COLO668 (cell line): ENCODE measurements around the gene DOCK4.

Experiments used
- DNase-seq: peaks from one replicate; lab custom pipeline; 2025; ENCODE audit not compliant: unreplicated experiment; lab: John Stamatoyannopoulos, UW

DOCK4 gene

GRCh38 chr7:111982133-111982532 is 224.1 kb downstream of the DOCK4 start:
- no peak for DNase-seq

- no peak for DNase-seq
Observed at GRCh38 chr7:111980725-111981124, 225.5 kb downstream of the DOCK4 start.

GRCh38 chr7:111975346-111975745 is 230.9 kb downstream of the DOCK4 start:
- DNase-seq: no peak

GRCh38 chr7:111960984-111961383 is 245.2 kb downstream of the DOCK4 start:
- no peak for DNase-seq

- DNase-seq: peak; percentile 79
Observed at GRCh38 chr7:111958896-111959295, 247.3 kb downstream of the DOCK4 start.

- DNase-seq: no peak
Observed at GRCh38 chr7:111958431-111958830, 247.8 kb downstream of the DOCK4 start.

- no peak for DNase-seq
Observed at GRCh38 chr7:111955616-111956015, 250.6 kb downstream of the DOCK4 start.

- DNase-seq: no peak
Observed at GRCh38 chr7:111954474-111955381, 251.5 kb downstream of the DOCK4 start.

GRCh38 chr7:111954056-111954455 is 252.1 kb downstream of the DOCK4 start:
- DNase-seq: no peak

- peak; percentile 17 for DNase-seq
Observed at GRCh38 chr7:111953611-111954010, 252.6 kb downstream of the DOCK4 start.

GRCh38 chr7:111952783-111953182 is 253.4 kb downstream of the DOCK4 start:
- DNase-seq: no peak

GRCh38 chr7:111951052-111951451 is 255.1 kb downstream of the DOCK4 start:
- no peak for DNase-seq

GRCh38 chr7:111942450-111943081 is 263.6 kb downstream of the DOCK4 start:
- no peak for DNase-seq

- DNase-seq: no peak
Observed at GRCh38 chr7:111937163-111937562, 269.0 kb downstream of the DOCK4 start.

- DNase-seq: no peak
Observed at GRCh38 chr7:111933609-111934008, 272.6 kb downstream of the DOCK4 start.

GRCh38 chr7:111931958-111932357 is 274.2 kb downstream of the DOCK4 start:
- no peak for DNase-seq

- peak; percentile 22 for DNase-seq
Observed at GRCh38 chr7:111931016-111931517, 275.1 kb downstream of the DOCK4 start.

- no peak for DNase-seq
Observed at GRCh38 chr7:111929264-111929663, 276.9 kb downstream of the DOCK4 start.

GRCh38 chr7:111927353-111928019 is 278.7 kb downstream of the DOCK4 start:
- DNase-seq: no peak

GRCh38 chr7:111920329-111920728 is 285.9 kb downstream of the DOCK4 start:
- no peak for DNase-seq

GRCh38 chr7:111919631-111920179 is 286.5 kb downstream of the DOCK4 start:
- DNase-seq: no peak
